GM18499 (cell line): ENCODE data around the gene PLSCR5.

Experiments
- ATAC-seq: cut with Tn5 transposase; IDR thresholded peaks from one replicate; pipeline ENCODE4 v1.9.1; 2021; ENCODE audit warnings: moderate number of reproducible peaks; ENCODE audit not compliant: insufficient read depth, unreplicated experiment

Gene PLSCR5

GRCh38 chr3:146546366-146546965, 58.7 kb downstream of the PLSCR5 start:
- ATAC-seq: no peak

- ATAC-seq: no peak
Observed at GRCh38 chr3:146544929-146545528, 60.1 kb downstream of the PLSCR5 start.

- ATAC-seq: peak; percentile 64
Observed at GRCh38 chr3:146544002-146544928, 60.9 kb downstream of the PLSCR5 start, which contains the start of gene PLSCR1. Gene PLSCR1 (minus strand): TSS chr3:146544607. CDS start chr3:146536552, 8,055 bp downstream.

- ATAC-seq: no peak
Observed at GRCh38 chr3:146543461-146544001, 61.6 kb downstream of the PLSCR5 start.

- no peak for ATAC-seq
Observed at GRCh38 chr3:146542978-146543377, 62.2 kb downstream of the PLSCR5 start.

GRCh38 chr3:146542179-146542578, 63.0 kb downstream of the PLSCR5 start:
- ATAC-seq: no peak

GRCh38 chr3:146540978-146541377, 64.2 kb downstream of the PLSCR5 start:
- ATAC-seq: no peak

GRCh38 chr3:146540236-146540635, 64.9 kb downstream of the PLSCR5 start:
- ATAC-seq: no peak

- ATAC-seq: no peak
Observed at GRCh38 chr3:146539315-146539714, 65.8 kb downstream of the PLSCR5 start.

- ATAC-seq: no peak
Observed at GRCh38 chr3:146537603-146538002, 67.5 kb downstream of the PLSCR5 start.

GRCh38 chr3:146536681-146537080, 68.5 kb downstream of the PLSCR5 start:
- no peak for ATAC-seq
